ENCODE measurements around the gene UST. TPM values are rescaled to one million over a fixed set of nuclear protein-coding genes. Genes with fewer than 3 reads are reported as not detected.

The UST gene
- total RNA-seq, 1 experiment from 2014 or later, result 10.0 TPM

- TF ChIP-seq CTCF (IDR thresholded peaks at IDR 0.05; ENCODE audit: unreplicated experiment), result peak; percentile 24
- Mint-ChIP-seq H3K27ac (ENCODE audit: low read depth, unreplicated experiment) (no peak overlapping the region), H3K4me3 (ENCODE audit: unreplicated experiment) (no peak overlapping the region), H3K27me3 (ENCODE audit: insufficient read depth, unreplicated experiment) (no peaks in the 10 kb centered on the region), H3K4me1 (ENCODE audit: insufficient read depth, unreplicated experiment) (no peaks in the 10 kb centered on the region), H3K36me3 (ENCODE audit: insufficient read depth, unreplicated experiment) (no peaks in the 10 kb centered on the region), H3K9me3 (ENCODE audit: unreplicated experiment) (no peaks in the 10 kb centered on the region)
- POLR2A ChIA-PET, result interaction anchor here (0.7 to 3.0 kb wide), 3 partner anchors 9 to 12 kb away, joined by 4 to 12 read pairs (median 4); no protein-coding TSS in a partner anchor
- peak; percentile 16 for DNase-seq (ENCODE audit: unreplicated experiment)
- BruUV-seq (replicated peaks), result no TSS peak
- intact Hi-C loops (cut with micrococcal nuclease), result no loop called here
- CTCF ChIA-PET, result interaction anchor here (0.7 to 1.5 kb wide), 3 partner anchors 23 to 527 kb away, joined by 3 to 4 read pairs (median 3); no protein-coding TSS in a partner anchor
These were observed 296.8 kb downstream of the UST start for GRCh38 chr6:149043476-149044130.

GRCh38 chr6:149044528-149044927 lies 297.7 kb downstream of the UST start:
- ChIA-PET POLR2A (interaction anchor here (0.7 to 3.0 kb wide), 4 partner anchors 10 to 17 kb away, joined by 4 to 12 read pairs (median 8); no protein-coding TSS in a partner anchor), CTCF (interaction anchor here (0.7 to 1.5 kb wide), 5 partner anchors 18 to 526 kb away, joined by 3 to 4 read pairs (median 3); no protein-coding TSS in a partner anchor)
- BruUV-seq (replicated peaks), result no TSS peak
- no peaks in the 10 kb centered on the region for H3K9me3 Mint-ChIP-seq (ENCODE audit: unreplicated experiment)
- DNase-seq (ENCODE audit: unreplicated experiment), result no peak
- no peak for TF ChIP-seq CTCF (IDR thresholded peaks at IDR 0.05; ENCODE audit: unreplicated experiment)
- H3K27me3 Mint-ChIP-seq (ENCODE audit: insufficient read depth, unreplicated experiment), result no peaks in the 10 kb centered on the region
- H3K27ac Mint-ChIP-seq (ENCODE audit: low read depth, unreplicated experiment), result no peak overlapping the region
- H3K36me3 Mint-ChIP-seq (ENCODE audit: insufficient read depth, unreplicated experiment), result no peaks in the 10 kb centered on the region
- intact Hi-C loops (cut with micrococcal nuclease), result no loop called here
- H3K4me3 Mint-ChIP-seq (ENCODE audit: unreplicated experiment), result no peak overlapping the region
- H3K4me1 Mint-ChIP-seq (ENCODE audit: insufficient read depth, unreplicated experiment), result peaks cover 5% of the 10 kb centered on the region

DNA sequence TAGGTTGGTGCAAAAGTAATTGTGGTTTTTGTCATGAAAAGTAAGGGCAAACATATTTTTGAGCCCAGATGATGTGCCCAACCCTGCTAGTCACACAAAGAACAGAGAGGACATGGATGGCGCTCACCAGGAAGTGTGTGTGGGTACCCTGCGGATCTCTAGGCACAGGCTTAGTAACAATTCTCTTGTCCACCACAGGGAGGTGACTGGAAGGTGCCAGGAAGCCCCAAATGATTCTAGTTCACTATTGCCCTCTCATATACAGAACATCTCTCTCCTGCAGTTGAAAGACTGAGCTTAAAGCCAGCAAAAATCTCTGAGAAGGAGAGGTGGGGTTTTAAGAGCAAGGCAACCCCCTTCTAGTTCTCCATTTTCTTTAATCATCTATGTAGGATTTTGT lies 298.6 kb downstream of the UST start:
- Mint-ChIP-seq H3K9me3 (ENCODE audit: unreplicated experiment) (no peaks in the 10 kb centered on the region), H3K27ac (ENCODE audit: low read depth, unreplicated experiment) (no peak overlapping the region), H3K27me3 (ENCODE audit: insufficient read depth, unreplicated experiment) (no peaks in the 10 kb centered on the region), H3K4me1 (ENCODE audit: insufficient read depth, unreplicated experiment) (peaks cover 11% of the 10 kb centered on the region), H3K36me3 (ENCODE audit: insufficient read depth, unreplicated experiment) (no peaks in the 10 kb centered on the region), H3K4me3 (ENCODE audit: unreplicated experiment) (no peak overlapping the region)
- ChIA-PET CTCF (interaction anchor here (1.1 to 2.5 kb wide), 4 partner anchors 11 to 387 kb away, joined by 4 to 11 read pairs (median 8); no protein-coding TSS in a partner anchor), POLR2A (interaction anchor here (0.7 to 3.0 kb wide), 4 partner anchors 9 to 28 kb away, joined by 5 to 12 read pairs (median 8); no protein-coding TSS in a partner anchor)
- intact Hi-C loops (cut with micrococcal nuclease), result no loop called here
- DNase-seq (ENCODE audit: unreplicated experiment), result peak; percentile 12
- no peak for TF ChIP-seq CTCF (IDR thresholded peaks at IDR 0.05; ENCODE audit: unreplicated experiment)
- BruUV-seq (replicated peaks), result no TSS peak

GRCh38 chr6:149046164-149046821 lies 299.5 kb downstream of the UST start:
- Mint-ChIP-seq H3K4me3 (ENCODE audit: unreplicated experiment) (no peak overlapping the region), H3K27me3 (ENCODE audit: insufficient read depth, unreplicated experiment) (no peaks in the 10 kb centered on the region), H3K4me1 (ENCODE audit: insufficient read depth, unreplicated experiment) (peaks cover 11% of the 10 kb centered on the region), H3K27ac (ENCODE audit: low read depth, unreplicated experiment) (no peak overlapping the region), H3K9me3 (ENCODE audit: unreplicated experiment) (no peaks in the 10 kb centered on the region), H3K36me3 (ENCODE audit: insufficient read depth, unreplicated experiment) (no peaks in the 10 kb centered on the region)
- no TSS peak for BruUV-seq (replicated peaks)
- no peak for TF ChIP-seq CTCF (IDR thresholded peaks at IDR 0.05; ENCODE audit: unreplicated experiment)
- DNase-seq (ENCODE audit: unreplicated experiment), result no peak
- CTCF ChIA-PET, result interaction anchor here (0.7 to 2.5 kb wide), 5 partner anchors 12 to 386 kb away, joined by 3 to 11 read pairs (median 5); no protein-coding TSS in a partner anchor
- intact Hi-C loops (cut with micrococcal nuclease), result no loop called here
- POLR2A ChIA-PET, result interaction anchor here (0.6 to 3.0 kb wide), 6 partner anchors 8 to 356 kb away, joined by 3 to 12 read pairs (median 6); no protein-coding TSS in a partner anchor

Measured in MCF 10A (cell line).